HG03103 (cell line): ENCODE results near the gene NSG2.
"Not testable (repeated sequence)": the region's sequence is repeated elsewhere in the genome, so short reads cannot be mapped to it uniquely, and the experiment has no call there.

Experiments
- ATAC-seq: cut with Tn5 transposase; IDR thresholded peaks from one replicate; pipeline ENCODE4 v1.9.1; 2021; ENCODE audit warnings: low read depth; ENCODE audit not compliant: unreplicated experiment

Gene NSG2

DNA sequence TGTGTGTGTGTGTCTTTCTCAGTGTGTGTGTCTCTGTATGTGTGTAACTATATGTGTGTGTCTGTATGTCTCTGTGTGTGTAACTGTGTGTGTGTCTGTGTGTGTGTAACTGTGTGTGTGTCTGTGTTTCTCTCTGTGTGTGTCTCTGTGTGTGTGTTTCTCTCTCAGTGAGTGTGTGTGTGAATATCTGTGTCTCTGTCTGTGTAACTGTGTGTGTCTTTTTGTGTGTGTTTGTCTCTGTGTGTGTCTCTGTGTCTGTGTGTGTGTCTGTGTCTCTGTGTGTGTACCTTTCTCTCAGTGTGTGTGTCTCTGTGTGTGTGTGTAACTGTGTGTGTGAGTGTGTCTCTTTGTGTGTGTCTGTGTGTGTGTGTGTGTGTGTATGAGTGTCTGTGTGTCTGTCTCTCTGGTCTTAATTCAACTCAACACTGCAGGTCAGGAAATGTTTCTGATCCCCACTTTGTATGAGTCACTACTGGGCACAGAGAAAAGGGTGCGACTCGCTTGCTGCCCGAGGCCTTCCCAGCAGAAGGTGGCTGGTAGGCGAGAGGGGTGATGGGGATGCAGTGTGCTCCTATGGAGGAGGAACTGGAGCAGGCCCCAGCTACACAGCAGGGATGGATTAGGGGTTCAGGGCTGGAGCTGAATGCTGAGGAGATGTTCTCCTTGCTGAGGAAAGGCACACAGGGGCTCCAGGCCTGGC lies 52.1 kb downstream of the NSG2 start:
- ATAC-seq, result no peak

GRCh38 chr5:174098694-174099093 lies 53.2 kb downstream of the NSG2 start:
- no peak for ATAC-seq

GRCh38 chr5:174100490-174100889 lies 55.0 kb downstream of the NSG2 start:
- no peak for ATAC-seq

- ATAC-seq, result no peak
Observed at GRCh38 chr5:174101195-174101730, 55.8 kb downstream of the NSG2 start.

GRCh38 chr5:174102574-174102973 lies 57.1 kb downstream of the NSG2 start:
- not testable (repeated sequence) for ATAC-seq

- ATAC-seq, result no peak
Observed at GRCh38 chr5:174106997-174107655, 61.6 kb downstream of the NSG2 start.

GRCh38 chr5:174108745-174109144 lies 63.2 kb downstream of the NSG2 start:
- no peak for ATAC-seq

GRCh38 chr5:174109698-174110260 lies 64.3 kb downstream of the NSG2 start:
- ATAC-seq, result no peak

DNA sequence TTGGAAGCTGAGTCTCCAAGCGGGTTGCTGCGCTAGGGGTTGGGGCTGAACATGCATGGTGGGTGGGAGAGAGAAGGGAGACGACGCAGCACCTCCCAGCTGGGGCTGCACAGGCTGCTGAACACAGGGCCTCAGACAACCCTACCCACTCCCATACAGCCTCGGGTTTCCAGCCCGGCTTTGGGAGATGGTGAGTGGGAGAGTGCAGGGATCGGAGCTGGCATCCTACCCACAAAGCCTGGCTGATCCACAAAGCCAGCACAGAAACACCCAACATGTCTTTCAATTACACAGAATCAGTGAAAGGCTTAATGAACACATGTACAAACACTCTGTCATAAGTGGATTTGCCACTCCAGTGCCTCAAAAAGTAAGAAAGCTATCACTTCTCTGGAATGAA lies 64.8 kb downstream of the NSG2 start:
- no peak for ATAC-seq

GRCh38 chr5:174111287-174111973 lies 65.9 kb downstream of the NSG2 start:
- ATAC-seq, result no peak

DNA sequence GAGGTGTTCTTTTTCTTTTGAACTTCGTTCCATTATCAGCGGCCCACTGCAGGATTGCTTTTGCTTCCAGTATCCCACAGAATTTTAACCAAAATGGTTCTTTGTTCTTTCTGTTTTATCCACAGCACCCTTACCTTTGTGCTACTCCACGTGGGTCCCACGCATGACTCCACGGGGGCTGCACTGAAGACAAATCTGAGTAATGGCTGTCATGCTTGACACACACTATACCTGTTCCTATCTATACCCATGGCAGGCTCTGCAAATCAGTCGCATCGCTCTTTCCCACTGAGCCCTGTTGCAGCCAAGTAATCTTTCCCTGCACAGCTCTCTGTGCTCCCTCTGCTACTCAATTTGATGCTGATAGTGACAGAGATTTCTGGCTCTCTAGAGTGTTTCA lies 69.7 kb downstream of the NSG2 start:
- ATAC-seq, result no peak

GRCh38 chr5:174118823-174119467 lies 73.4 kb downstream of the NSG2 start:
- no peak for ATAC-seq

- ATAC-seq, result no peak
Observed at GRCh38 chr5:174119468-174119881, 74.0 kb downstream of the NSG2 start.

GRCh38 chr5:174120401-174121005 lies 75.0 kb downstream of the NSG2 start:
- ATAC-seq, result no peak

- ATAC-seq, result no peak
Observed at GRCh38 chr5:174134545-174134944, 89.0 kb downstream of the NSG2 start.

GRCh38 chr5:174139623-174140022 lies 94.1 kb downstream of the NSG2 start:
- ATAC-seq, result no peak

DNA sequence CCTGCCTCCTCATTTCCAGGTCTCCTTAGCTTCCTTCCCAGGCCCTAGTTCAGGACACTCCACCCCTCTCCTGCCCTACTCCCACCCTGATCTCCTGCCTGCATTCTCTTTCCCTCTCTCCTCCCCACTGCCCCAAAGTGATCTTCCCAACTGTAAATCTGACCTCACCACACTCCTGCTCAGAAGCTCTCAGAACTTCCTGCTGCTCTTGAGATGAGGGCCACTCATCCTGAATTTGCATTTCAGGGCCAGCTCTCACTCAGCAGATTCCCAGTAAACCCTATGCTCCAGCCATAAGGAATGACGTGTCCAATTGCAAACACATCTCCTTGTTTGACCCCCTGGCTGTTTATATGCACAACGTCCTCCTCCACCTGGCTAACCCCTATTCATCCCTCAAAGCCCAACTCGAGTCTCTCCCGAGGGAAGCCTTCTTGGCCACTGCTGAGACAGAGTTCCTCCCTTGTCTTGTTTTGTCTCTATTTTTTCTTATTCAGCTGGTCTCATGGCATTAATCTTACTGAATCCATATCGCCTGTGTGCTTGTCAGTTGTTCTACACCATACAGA lies 95.0 kb downstream of the NSG2 start:
- ATAC-seq, result no peak

DNA sequence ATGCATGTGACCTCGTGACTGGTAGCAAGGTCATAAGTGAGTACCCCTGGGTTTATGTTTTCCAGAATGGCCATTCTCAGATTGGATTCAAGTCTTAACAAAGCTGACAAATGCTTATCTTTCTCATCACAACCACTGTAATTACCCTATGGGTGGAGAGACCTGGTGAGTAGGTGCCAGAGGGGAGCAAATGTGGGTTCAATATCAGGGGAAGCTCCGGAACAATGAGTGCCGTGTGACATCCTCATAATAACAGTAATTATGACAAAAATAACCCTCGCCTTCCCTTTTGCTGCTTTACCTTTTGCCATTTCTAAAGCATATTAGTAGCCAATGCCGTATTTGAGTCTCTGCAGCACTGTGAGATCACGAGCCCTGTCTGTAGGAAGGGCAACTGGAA lies 95.9 kb downstream of the NSG2 start:
- no peak for ATAC-seq

DNA sequence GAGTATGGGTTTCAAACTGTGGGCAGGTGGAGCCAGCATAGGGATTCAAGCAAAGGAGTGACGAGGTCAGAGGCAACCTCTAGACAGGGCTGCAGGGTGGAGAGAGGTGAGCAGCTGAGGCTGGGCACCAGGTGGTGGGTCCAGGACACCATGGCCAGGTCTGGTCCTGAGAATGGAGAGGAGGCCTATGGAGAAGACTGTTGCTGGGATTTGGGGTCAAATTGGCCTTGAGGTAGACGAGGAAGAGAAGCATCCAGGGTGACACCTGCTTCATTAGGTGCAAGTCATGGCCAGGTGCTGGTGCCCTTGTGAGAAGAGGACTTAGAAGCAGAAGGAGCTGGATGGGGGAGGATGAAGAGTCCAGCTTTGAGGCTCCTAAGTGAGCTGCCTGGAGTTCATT lies 99.6 kb downstream of the NSG2 start:
- ATAC-seq, result no peak

DNA sequence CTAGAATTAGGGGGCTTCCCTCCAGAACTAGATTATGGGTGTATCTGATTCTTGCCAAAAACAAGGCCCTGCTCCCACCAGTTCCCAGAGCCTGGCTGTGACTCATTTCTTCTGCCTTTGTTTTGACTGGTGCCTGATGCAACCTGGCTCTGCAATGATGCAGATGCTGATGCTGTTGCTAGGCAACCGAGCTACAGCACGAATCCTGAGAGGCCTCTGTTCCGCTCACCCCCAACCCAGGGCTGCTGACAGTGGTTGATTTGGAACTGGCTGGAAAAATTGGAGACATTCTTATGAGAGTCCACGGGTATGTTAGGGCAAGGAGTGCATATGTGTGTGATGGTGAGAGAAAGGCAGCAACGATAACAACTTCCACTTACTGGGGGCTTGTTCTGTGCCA lies 100.3 kb downstream of the NSG2 start:
- no peak for ATAC-seq
